ENCODE data around the gene ACAD9.

The ACAD9 gene

DNA sequence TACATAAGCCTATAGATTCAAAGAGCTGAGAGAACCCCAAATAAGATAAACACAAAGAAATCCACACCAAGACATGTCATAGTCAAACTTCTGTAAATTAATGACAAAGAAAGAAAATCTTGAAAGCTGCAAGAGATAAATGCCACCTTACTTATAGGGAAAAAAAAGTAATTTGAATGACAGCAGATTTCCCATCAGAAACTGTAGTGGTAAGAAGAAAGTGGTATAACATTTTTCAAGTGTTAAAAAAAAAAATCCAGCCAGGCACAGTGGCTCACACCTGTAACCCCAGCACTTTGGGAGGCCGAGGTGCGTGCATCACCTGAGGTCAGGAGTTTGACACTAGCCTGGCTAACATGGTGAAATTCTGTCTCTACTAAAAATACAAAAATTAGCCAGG lies 77.0 kb downstream of the ACAD9 start:
- DNase-seq (ENCODE audit: low read depth), result no peak
- TF ChIP-seq, protein P1, sequence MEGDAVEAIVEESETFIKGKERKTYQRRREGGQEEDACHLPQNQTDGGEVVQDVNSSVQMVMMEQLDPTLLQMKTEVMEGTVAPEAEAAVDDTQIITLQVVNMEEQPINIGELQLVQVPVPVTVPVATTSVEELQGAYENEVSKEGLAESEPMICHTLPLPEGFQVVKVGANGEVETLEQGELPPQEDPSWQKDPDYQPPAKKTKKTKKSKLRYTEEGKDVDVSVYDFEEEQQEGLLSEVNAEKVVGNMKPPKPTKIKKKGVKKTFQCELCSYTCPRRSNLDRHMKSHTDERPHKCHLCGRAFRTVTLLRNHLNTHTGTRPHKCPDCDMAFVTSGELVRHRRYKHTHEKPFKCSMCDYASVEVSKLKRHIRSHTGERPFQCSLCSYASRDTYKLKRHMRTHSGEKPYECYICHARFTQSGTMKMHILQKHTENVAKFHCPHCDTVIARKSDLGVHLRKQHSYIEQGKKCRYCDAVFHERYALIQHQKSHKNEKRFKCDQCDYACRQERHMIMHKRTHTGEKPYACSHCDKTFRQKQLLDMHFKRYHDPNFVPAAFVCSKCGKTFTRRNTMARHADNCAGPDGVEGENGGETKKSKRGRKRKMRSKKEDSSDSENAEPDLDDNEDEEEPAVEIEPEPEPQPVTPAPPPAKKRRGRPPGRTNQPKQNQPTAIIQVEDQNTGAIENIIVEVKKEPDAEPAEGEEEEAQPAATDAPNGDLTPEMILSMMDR (conservative IDR thresholded peaks at IDR 0.05; ENCODE audit: low read length), result no peak
- no peak overlapping the region for H3K4me3 ChIP-seq (ENCODE audit: low read length)
